ENCODE results near the gene RNF169. TPM values are rescaled to one million over a fixed set of nuclear protein-coding genes. Genes with fewer than 3 reads are reported as not detected.

Gene RNF169
- total RNA-seq, 1 experiment from 2014 or later = 13.0 TPM

- H2BK5ac ChIP-seq (ENCODE audit: insufficient read length, low read length) = no peak overlapping the region
- H2AK5ac ChIP-seq (ENCODE audit: insufficient read length, low read length) = no peak overlapping the region
- no peak overlapping the region for H2BK15ac ChIP-seq (ENCODE audit: low read depth, low read length)
- DNase-seq = no peak
- peaks cover 6% of the 10 kb centered on the region for H3K23me2 ChIP-seq (ENCODE audit: insufficient read length, low read depth, low read length, poor library complexity, severe bottlenecking)
- H3T11ph ChIP-seq (ENCODE audit: low read length) = no peak overlapping the region
- H4K8ac ChIP-seq (replicated peaks; ENCODE audit: insufficient read length, low read depth, low read length) = no peak overlapping the region
- Mint-ChIP-seq H3K9me3 (peaks cover 0 to 2% of the 10 kb centered on the region in 2 experiments; a peak in 3 of 5 replicates), H3K4me3 (no peak overlapping the region), H3K4me1 (peaks cover 11 to 16% of the 10 kb centered on the region in 2 experiments), H3K36me3 (ENCODE audit: insufficient read depth in 1 of 3, low read depth in 3 of 3) (no peaks in the 10 kb centered on the region; a peak in 1 of 7 replicates), H3K27ac (no peak overlapping the region), H3K27me3 (ENCODE audit: low read depth) (peaks cover 48% of the 10 kb centered on the region)
- no peaks in the 10 kb centered on the region for H3K9me3 ChIP-seq (ENCODE audit: control insufficient read depth, low read depth, low read length)
- no peaks in the 10 kb centered on the region for H3K79me1 ChIP-seq (ENCODE audit: insufficient read depth, low read depth, low read length, poor library complexity, severe bottlenecking)
- no peak overlapping the region for H3K4me2 ChIP-seq (ENCODE audit: insufficient read depth, insufficient read length, low read length)
- H3K27ac ChIP-seq (ENCODE audit: insufficient read length, low read depth, low read length) = no peak overlapping the region
- H2AFZ ChIP-seq (ENCODE audit: low read length) = no peak overlapping the region
- no peak overlapping the region for H3K23ac ChIP-seq (ENCODE audit: insufficient read length, low read depth, low read length)
- no peak overlapping the region for H3K56ac ChIP-seq (ENCODE audit: insufficient read length, low read depth, low read length)
- H3K27me3 ChIP-seq (ENCODE audit: insufficient read depth, low read length) = peaks cover 29% of the 10 kb centered on the region; the same call in 1 of the 2 replicates
- H4K5ac ChIP-seq (ENCODE audit: insufficient read length, low read depth, low read length) = no peak overlapping the region
- no peak overlapping the region for H3K4ac ChIP-seq (ENCODE audit: low read depth, low read length)
- no peaks in the 10 kb centered on the region for H4K20me1 ChIP-seq (ENCODE audit: control insufficient read depth, insufficient read depth, insufficient read length)
- H3K79me2 ChIP-seq (ENCODE audit: insufficient read depth, low read length) = no peaks in the 10 kb centered on the region
- H4K91ac ChIP-seq (ENCODE audit: insufficient read length, low read depth, low read length) = no peak overlapping the region
- no CpG with 5 or more reads among the region's 1 CpG for WGBS (ENCODE audit: extremely low coverage, insufficient read length, low lambda C conversion rate)
- no peak overlapping the region for H2BK20ac ChIP-seq (ENCODE audit: low read depth, low read length, poor library complexity, severe bottlenecking)
- no peaks in the 10 kb centered on the region for H3K4me1 ChIP-seq (ENCODE audit: insufficient read depth, low read length)
- no peak overlapping the region for H3K18ac ChIP-seq (ENCODE audit: insufficient read length, low read depth, low read length)
- H2BK12ac ChIP-seq (ENCODE audit: insufficient read length, low read depth, low read length) = no peak overlapping the region
- no peak overlapping the region for H2BK120ac ChIP-seq (ENCODE audit: low read depth, low read length, poor library complexity, severe bottlenecking)
- no peak overlapping the region for H3K14ac ChIP-seq (ENCODE audit: insufficient read depth, low read length)
- TF ChIP-seq CTCF (conservative IDR thresholded peaks at IDR 0.05) = no peak
- H3K9ac ChIP-seq (ENCODE audit: extremely low read depth, insufficient read length, low read length) = no peak overlapping the region
Measured at GRCh38 chr11:74734559-74734925, 14.1 kb upstream of the RNF169 start.

Measured in H9 (cell line).